ENCODE results near the gene VPS4A. TPM values are rescaled to one million over a fixed set of nuclear protein-coding genes. Genes with fewer than 3 reads are reported as not detected.

VPS4A gene
- polyA plus RNA-seq, 1 donor from 2014 or later = 46.3 TPM

- Mint-ChIP-seq H3K27ac (peak overlapping the region in 2 of 3 donors; percentile 63 to 64), H3K4me3 (peak overlapping the region; percentile 72 to 91 (median 80)), H3K27me3 (no peaks in the 10 kb centered on the region), H3K36me3 (no peaks in the 10 kb centered on the region), H3K4me1 (peaks cover 12 to 34% (median 26%) of the 10 kb centered on the region in 3 donors), H3K9me3 (no peaks in the 10 kb centered on the region)
Observed at GRCh38 chr16:69328854-69329316, 17.7 kb downstream of the VPS4A start.

DNA sequence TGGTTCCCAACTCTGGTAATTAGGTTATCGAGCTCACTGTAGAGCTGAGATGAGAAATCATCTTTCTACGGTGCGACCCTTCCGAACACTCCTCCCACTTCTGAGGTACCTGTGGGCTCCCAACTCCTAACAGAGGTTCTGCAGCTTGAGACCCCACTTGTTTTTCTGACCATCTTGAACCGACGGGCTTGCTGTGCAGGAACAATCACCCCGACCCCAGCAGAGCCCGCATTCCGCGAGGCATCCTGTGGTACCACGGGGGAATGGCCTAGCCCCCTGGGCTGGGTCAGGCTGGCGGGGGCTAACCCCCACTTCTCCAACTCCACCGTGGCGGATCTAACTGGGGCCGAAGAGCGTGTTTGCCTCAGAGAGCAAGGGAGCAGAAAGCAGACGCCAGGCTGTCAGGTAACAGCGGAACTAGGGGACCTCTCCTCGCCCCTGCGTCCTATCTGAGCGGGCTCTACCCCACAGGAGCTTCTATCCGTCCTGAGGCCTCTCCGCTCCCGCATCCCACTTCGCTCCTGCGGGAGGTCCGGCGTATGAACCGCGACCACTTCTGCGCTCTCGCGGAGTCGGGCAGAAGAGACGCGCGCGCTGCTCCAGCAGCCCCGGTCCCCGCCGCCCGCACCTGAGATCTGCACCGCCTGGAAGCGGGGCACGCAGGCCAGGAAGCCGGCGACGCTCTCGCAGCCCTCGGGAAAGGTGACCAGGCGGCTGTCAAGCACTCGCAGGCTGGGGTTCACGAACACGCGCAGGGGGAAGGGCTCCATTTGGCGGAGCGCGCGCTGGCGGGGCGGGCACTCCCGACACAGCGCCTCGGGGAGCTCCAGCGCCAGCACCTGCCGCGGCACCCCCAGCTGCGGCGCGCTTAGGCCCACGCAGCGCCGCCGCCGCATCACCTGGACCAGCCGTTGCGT is 18.5 kb downstream of the VPS4A start:
- no peaks in the 10 kb centered on the region for H3K36me3 Mint-ChIP-seq
- H3K4me3 Mint-ChIP-seq = peak overlapping the region; percentile 72 to 91 (median 80)
- peaks cover 14 to 36% (median 26%) of the 10 kb centered on the region in 3 donors for H3K4me1 Mint-ChIP-seq
- H3K27me3 Mint-ChIP-seq = no peaks in the 10 kb centered on the region
- peak overlapping the region in 2 of 3 donors; percentile 63 to 64 for H3K27ac Mint-ChIP-seq
- no peaks in the 10 kb centered on the region for H3K9me3 Mint-ChIP-seq

GRCh38 chr16:69330286-69331109 is 19.3 kb downstream of the VPS4A start, which contains the start of gene PDF:
TSS of gene PDF (minus strand) at chr16:69330588. CDS start at chr16:69330570, 18 bp downstream.
- Mint-ChIP-seq H3K4me1 (peaks cover 14 to 36% (median 26%) of the 10 kb centered on the region in 3 donors), H3K27me3 (no peaks in the 10 kb centered on the region), H3K4me3 (peak within 1 kb of the TSS; percentile 79 to 91 (median 86)), H3K36me3 (no peaks in the 10 kb centered on the region), H3K9me3 (no peaks in the 10 kb centered on the region), H3K27ac (peak within 1 kb of the TSS; percentile 63 to 69 (median 68))

DNA sequence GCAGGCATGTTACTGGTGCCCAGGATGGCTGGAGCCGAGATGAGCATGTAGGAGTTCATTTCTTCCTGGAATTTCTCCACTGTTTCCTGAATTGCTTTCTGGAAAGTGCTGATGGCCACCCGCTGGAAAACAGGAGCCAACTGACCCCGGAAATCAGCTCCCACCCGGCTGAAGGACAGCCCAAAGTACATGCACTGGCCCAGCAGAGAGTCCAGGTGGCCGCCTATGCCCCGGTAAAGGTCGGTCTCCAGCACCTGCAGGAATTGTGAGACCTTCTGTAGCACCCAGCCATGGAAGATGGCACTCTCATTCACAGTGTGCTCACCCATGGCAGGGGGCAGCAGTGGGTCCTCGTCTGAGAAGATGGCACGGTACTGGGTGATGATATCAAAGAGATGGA is 23.5 kb downstream of the VPS4A start:
- peak overlapping the region in 1 of 4 donors; percentile 80 for H3K4me3 Mint-ChIP-seq
- H3K4me1 Mint-ChIP-seq = peaks cover 22 to 30% (median 25%) of the 10 kb centered on the region in 3 donors
- H3K36me3 Mint-ChIP-seq = peaks cover 6% of the 10 kb centered on the region
- H3K27me3 Mint-ChIP-seq = no peaks in the 10 kb centered on the region
- no peaks in the 10 kb centered on the region for H3K9me3 Mint-ChIP-seq
- peak overlapping the region in 1 of 3 donors; percentile 69 for H3K27ac Mint-ChIP-seq

DNA sequence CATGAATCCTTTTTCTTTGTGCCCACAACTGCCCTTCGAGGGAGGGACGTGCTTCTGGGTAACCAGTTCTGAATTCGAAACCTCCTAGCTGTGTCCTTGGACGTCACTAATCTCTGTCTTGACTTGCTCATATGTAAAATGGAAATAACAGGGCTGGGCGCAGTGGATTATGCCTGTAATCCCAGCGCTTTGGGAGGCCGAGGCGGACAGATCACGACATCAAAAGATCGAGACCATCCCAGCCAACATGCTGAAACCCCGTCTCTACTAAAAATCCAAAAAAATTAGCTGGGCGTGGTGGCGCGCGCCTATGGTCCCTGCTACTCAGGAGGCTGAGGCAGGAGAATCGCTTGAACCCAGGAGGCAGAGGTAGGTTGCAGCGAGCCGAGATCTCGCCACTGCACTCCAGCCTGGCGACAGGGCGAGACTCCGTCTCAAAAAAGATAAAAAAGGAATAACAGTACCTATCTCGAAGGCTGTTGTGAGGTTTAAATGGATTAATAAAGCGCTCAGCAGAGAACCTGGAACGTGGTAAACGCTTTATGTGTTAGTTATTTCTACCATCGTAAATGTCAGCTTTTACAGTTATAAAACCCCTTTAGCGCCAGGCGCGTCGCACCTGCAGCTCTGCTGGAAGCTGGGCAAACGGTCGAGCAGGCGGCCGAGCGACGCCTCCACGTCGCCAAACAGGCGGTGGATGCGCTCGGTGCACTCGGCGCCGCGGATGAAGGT is 27.6 kb downstream of the VPS4A start:
- no peaks in the 10 kb centered on the region for H3K9me3 Mint-ChIP-seq
- no peaks in the 10 kb centered on the region for H3K27me3 Mint-ChIP-seq
- H3K36me3 Mint-ChIP-seq = peaks cover 8% of the 10 kb centered on the region
- H3K4me3 Mint-ChIP-seq = peak overlapping the region; percentile 95 to 99 (median 98)
- peaks cover 25 to 35% (median 31%) of the 10 kb centered on the region in 3 donors for H3K4me1 Mint-ChIP-seq
- H3K27ac Mint-ChIP-seq = peak overlapping the region; percentile 79 to 97 (median 86)

DNA sequence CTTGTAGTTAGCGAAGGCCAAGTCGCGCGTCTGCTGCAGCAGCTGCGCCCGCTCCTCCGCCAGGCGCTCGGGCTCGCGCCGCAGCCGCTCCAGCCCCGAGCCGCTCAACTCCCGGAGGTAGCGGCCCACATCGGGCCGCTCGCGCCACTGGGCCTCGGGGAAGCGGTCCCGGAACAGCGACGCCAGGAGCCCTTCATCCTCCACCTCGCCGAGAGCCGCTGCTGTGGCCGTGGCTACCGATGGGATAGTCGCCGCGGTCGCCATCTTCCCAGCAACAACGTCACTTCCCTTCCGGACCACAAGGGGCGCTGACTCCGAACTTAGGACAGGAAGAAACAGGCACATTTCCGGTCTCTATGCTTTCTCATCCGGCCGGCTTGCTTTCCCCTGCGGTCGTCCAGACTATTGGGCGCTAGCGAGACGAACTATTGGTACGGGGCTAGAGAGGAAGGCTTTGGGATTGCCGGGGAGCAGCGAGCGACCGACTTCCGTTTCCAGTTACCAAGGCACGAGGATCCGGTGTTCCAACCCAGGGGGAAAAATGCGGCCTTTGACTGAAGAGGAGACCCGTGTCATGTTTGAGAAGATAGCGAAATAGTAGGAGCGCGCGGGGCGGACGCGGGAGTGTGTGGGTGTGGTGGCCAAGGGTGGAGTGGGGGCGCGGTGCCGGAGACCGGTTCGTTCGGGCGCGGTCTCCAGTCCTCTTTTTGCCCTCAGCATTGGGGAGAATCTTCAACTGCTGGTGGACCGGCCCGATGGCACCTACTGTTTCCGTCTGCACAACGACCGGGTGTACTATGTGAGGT is 28.3 kb downstream of the VPS4A start, which contains the start of the genes COG8 and NIP7:
COG8 (minus strand) TSS at position 276 of the 806 bp plus-strand sequence; CDS start at position 264, 12 bp downstream.
NIP7 (plus strand) TSS at position 484 of the 806 bp plus-strand sequence; CDS start at position 542, 58 bp downstream.
- Mint-ChIP-seq H3K27me3 (no peaks in the 10 kb centered on the region), H3K36me3 (peaks cover 8% of the 10 kb centered on the region), H3K4me1 (peaks cover 24 to 35% (median 30%) of the 10 kb centered on the region in 3 donors), H3K27ac (peak within 1 kb of the TSS; percentile 79 to 97 (median 86)), H3K9me3 (no peaks in the 10 kb centered on the region), H3K4me3 (peak within 1 kb of the TSS; percentile 95 to 99 (median 98))

- H3K9me3 Mint-ChIP-seq = no peaks in the 10 kb centered on the region
- peaks cover 26 to 35% (median 30%) of the 10 kb centered on the region in 3 donors for H3K4me1 Mint-ChIP-seq
- peaks cover 8% of the 10 kb centered on the region for H3K36me3 Mint-ChIP-seq
- no peaks in the 10 kb centered on the region for H3K27me3 Mint-ChIP-seq
- peak overlapping the region; percentile 79 to 97 (median 86) for H3K27ac Mint-ChIP-seq
- H3K4me3 Mint-ChIP-seq = peak overlapping the region; percentile 95 to 99 (median 98)
Observed at GRCh38 chr16:69340095-69340644, 29.0 kb downstream of the VPS4A start.

DNA sequence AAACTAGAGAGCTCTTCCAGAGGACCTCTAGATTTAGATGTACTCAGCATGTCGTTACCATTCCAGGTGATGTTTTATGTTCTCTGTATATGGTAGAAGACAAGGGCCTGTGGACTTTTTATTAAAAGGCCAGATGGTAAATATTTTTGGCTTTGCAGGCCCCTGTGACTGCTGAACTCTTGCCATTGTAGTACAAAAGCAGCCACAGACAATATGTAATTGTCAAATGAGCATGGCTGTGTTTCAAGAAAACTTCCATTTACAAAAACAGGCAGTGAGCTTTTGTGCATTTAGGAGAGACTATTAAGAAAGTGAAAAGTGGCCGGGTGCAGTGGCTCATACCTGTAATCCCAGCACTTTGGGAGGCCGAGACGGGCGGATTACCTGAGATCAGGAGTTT is 33.0 kb downstream of the VPS4A start:
- Mint-ChIP-seq H3K36me3 (peaks cover 4% of the 10 kb centered on the region), H3K27ac (no peak overlapping the region)

DNA sequence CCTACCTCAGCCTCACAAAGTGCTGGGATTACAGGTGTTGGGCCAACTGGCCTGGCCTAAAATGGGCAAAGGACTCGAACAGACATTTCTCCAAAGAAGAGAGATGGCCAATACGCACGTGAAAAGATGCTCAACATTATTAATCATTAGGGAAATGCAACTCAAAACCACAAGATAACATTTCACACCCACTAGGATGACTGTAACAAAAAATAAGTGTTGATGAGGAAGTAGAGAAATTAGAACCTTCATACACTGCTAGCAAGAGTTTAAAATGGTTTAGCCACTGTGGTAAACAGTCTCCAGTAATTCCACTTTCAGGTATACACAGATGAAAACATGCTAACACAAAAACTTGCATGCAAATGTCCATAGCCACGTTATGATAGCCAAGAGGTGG is 34.8 kb downstream of the VPS4A start:
- no peaks in the 10 kb centered on the region for H3K9me3 Mint-ChIP-seq
- H3K27ac Mint-ChIP-seq = peak overlapping the region in 2 of 3 donors; percentile 17 to 67
- H3K4me3 Mint-ChIP-seq = peak overlapping the region; percentile 13 to 67 (median 52)

More for the DNA sequence above, 33.0 kb downstream of the VPS4A start:
- Mint-ChIP-seq H3K4me1 (peaks cover 22 to 31% (median 24%) of the 10 kb centered on the region in 3 donors), H3K9me3 (no peaks in the 10 kb centered on the region), H3K27me3 (no peaks in the 10 kb centered on the region), H3K4me3 (no peak overlapping the region)

DNA sequence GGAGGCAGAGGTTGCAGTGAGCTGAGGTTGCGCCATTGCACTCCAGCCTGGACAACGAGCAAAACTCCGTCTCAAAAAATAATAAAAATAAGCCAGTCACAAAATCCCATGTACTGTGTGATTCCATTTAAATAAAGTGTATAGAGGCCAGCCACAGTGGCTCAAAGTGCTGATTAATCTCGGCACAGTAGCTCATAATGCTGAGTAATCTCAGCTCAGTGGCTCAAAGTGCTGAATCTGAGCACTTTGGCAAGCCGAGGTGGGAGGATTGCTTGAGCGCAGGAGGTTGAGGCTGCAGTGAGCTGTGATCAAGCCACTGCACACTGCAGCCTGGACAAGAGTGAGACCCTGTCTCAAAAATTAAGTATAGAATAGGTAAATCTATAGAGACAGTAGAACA is 35.5 kb downstream of the VPS4A start:
- Mint-ChIP-seq H3K4me3 (no peak overlapping the region), H3K9me3 (no peaks in the 10 kb centered on the region), H3K27ac (peak overlapping the region in 1 of 3 donors; percentile 17), H3K27me3 (no peaks in the 10 kb centered on the region), H3K36me3 (peaks cover 3% of the 10 kb centered on the region), H3K4me1 (peaks cover 11 to 14% (median 13%) of the 10 kb centered on the region in 3 donors)

More for the DNA sequence above, 34.8 kb downstream of the VPS4A start:
- Mint-ChIP-seq H3K36me3 (peaks cover 3% of the 10 kb centered on the region), H3K27me3 (no peaks in the 10 kb centered on the region), H3K4me1 (peaks cover 14 to 20% (median 15%) of the 10 kb centered on the region in 3 donors)

DNA sequence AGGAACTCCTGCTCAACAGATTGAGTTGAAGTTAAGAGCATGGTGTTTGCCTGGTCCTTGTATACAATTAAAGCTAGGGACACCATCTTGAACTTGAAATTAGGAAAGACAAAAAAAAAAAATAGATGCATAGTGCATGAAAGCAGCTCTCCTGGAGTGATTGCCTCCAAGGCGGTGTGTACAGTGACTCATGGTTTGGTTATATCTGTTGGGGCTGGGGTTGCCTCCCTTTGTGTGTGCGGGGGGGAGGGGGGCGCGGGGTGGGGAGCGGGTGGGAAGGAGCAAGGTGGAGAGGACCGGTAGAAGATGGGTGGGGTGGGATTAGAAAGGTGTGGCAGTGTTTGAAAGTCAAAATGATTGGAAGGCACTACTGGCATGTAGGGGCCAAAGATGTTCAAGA is 37.1 kb downstream of the VPS4A start:
- H3K36me3 Mint-ChIP-seq = peaks cover 3% of the 10 kb centered on the region
- no peak overlapping the region for H3K27ac Mint-ChIP-seq
- no peaks in the 10 kb centered on the region for H3K27me3 Mint-ChIP-seq
- peaks cover 9 to 15% (median 11%) of the 10 kb centered on the region in 3 donors for H3K4me1 Mint-ChIP-seq
- H3K9me3 Mint-ChIP-seq = no peaks in the 10 kb centered on the region
- no peak overlapping the region for H3K4me3 Mint-ChIP-seq

DNA sequence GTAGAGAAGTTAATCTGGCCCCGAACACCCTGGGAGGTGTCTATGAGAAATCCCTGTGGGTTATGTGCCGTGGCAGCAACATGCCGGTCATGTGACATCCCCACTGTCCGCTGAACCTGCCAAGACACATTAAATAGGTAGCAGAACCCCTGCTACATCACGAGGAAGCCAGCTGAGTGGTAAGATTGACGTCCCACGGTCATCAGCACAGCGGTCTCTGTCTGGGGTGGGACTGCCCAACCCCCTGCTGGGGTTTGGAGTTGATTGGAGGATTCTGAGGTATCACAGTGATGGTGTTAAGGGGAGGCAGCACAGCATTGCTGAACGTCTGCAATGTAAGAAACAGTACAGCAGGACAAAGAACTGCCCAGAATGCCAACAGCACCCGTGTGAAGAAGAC is 38.4 kb downstream of the VPS4A start:
- Mint-ChIP-seq H3K4me3 (no peak overlapping the region), H3K36me3 (peaks cover 3% of the 10 kb centered on the region), H3K27me3 (no peaks in the 10 kb centered on the region), H3K9me3 (no peaks in the 10 kb centered on the region), H3K27ac (peak overlapping the region in 1 of 3 donors; percentile 55), H3K4me1 (peaks cover 7 to 16% (median 11%) of the 10 kb centered on the region in 3 donors)

- no peak overlapping the region for H3K4me3 Mint-ChIP-seq
- H3K36me3 Mint-ChIP-seq = peaks cover 5% of the 10 kb centered on the region
- peaks cover 6 to 12% (median 10%) of the 10 kb centered on the region in 3 donors for H3K4me1 Mint-ChIP-seq
- H3K9me3 Mint-ChIP-seq = no peaks in the 10 kb centered on the region
- no peaks in the 10 kb centered on the region for H3K27me3 Mint-ChIP-seq
- no peak overlapping the region for H3K27ac Mint-ChIP-seq
Observed at GRCh38 chr16:69350536-69351133, 39.5 kb downstream of the VPS4A start.

Measured in IgD-negative memory B cell (primary cell).